ENCODE data around the gene ARHGEF37. TPM values are rescaled to one million over a fixed set of nuclear protein-coding genes. Genes with fewer than 3 reads are reported as not detected.

Gene ARHGEF37
- polyA plus RNA-seq, 1 experiment: 0.92 TPM

DNA sequence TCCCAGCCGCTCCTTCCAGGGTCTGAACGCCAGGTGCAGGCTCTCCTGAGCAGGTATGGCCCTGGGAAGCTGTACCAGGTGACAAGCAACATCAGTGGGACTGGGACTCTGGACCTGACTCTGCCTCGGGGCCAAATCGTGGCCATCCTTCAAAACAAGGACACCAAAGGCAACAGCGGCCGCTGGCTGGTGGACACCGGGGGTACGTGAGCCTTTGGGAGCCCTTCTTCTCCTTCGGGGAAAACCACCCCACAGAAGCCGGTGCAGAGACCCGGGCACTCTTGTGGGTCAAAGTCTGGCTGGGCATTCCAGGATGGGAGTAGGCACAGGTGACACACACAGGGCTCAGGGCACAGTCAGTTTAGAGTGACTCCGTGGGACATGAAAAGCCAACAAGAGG, 45.8 kb downstream of the ARHGEF37 start:
- TF ChIP-seq, protein P1, sequence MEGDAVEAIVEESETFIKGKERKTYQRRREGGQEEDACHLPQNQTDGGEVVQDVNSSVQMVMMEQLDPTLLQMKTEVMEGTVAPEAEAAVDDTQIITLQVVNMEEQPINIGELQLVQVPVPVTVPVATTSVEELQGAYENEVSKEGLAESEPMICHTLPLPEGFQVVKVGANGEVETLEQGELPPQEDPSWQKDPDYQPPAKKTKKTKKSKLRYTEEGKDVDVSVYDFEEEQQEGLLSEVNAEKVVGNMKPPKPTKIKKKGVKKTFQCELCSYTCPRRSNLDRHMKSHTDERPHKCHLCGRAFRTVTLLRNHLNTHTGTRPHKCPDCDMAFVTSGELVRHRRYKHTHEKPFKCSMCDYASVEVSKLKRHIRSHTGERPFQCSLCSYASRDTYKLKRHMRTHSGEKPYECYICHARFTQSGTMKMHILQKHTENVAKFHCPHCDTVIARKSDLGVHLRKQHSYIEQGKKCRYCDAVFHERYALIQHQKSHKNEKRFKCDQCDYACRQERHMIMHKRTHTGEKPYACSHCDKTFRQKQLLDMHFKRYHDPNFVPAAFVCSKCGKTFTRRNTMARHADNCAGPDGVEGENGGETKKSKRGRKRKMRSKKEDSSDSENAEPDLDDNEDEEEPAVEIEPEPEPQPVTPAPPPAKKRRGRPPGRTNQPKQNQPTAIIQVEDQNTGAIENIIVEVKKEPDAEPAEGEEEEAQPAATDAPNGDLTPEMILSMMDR (IDR thresholded peaks at IDR 0.05; ENCODE audit: insufficient read depth, low read depth, low read length): no peak
- CTCF ChIA-PET: interaction anchor here (0.9 kb wide), 1 partner anchor 364 kb away, joined by 3 read pairs; no protein-coding TSS in a partner anchor
- POLR2A ChIA-PET: no interaction called here
- Histone ChIP-seq H3K27me3 (ENCODE audit: control insufficient read depth, insufficient read depth, low read length) (peaks cover 4% of the 10 kb centered on the region), H3K4me3 (ENCODE audit: low read depth, low read length) (no peak overlapping the region), H3K36me3 (ENCODE audit: control insufficient read depth, insufficient read depth, low read length) (no peaks in the 10 kb centered on the region)
- DNase-seq (ENCODE audit: low read depth): no peak

GRCh38 chr5:149628221-149628620, 46.9 kb downstream of the ARHGEF37 start:
- CTCF ChIA-PET: interaction anchor here (1.4 to 1.7 kb wide), 4 partner anchors 8 to 225 kb away, joined by 3 to 8 read pairs (median 4); no protein-coding TSS in a partner anchor
- POLR2A ChIA-PET: no interaction called here
- TF ChIP-seq, protein P1 (IDR thresholded peaks at IDR 0.05; ENCODE audit: insufficient read depth, low read depth, low read length): no peak

GRCh38 chr5:149628846-149629388, 47.6 kb downstream of the ARHGEF37 start:
- H3K4me3 ChIP-seq (ENCODE audit: low read depth, low read length): no peak overlapping the region
- ChIA-PET POLR2A (no interaction called here), CTCF (interaction anchor here (1.4 to 1.7 kb wide), 4 partner anchors 8 to 224 kb away, joined by 3 to 8 read pairs (median 4); no protein-coding TSS in a partner anchor)
- H3K36me3 ChIP-seq (ENCODE audit: control insufficient read depth, insufficient read depth, low read length): no peaks in the 10 kb centered on the region
- H3K27me3 ChIP-seq (ENCODE audit: control insufficient read depth, insufficient read depth, low read length): peaks cover 2% of the 10 kb centered on the region
- TF ChIP-seq, protein P1 (IDR thresholded peaks at IDR 0.05; ENCODE audit: insufficient read depth, low read depth, low read length): no peak
- no peak for DNase-seq (ENCODE audit: low read depth)

More at GRCh38 chr5:149628221-149628620, 46.9 kb downstream of the ARHGEF37 start:
- no peak for DNase-seq (ENCODE audit: low read depth)
- peaks cover 3% of the 10 kb centered on the region for H3K27me3 ChIP-seq (ENCODE audit: control insufficient read depth, insufficient read depth, low read length)
- no peaks in the 10 kb centered on the region for H3K36me3 ChIP-seq (ENCODE audit: control insufficient read depth, insufficient read depth, low read length)
- H3K4me3 ChIP-seq (ENCODE audit: low read depth, low read length): no peak overlapping the region

DNA sequence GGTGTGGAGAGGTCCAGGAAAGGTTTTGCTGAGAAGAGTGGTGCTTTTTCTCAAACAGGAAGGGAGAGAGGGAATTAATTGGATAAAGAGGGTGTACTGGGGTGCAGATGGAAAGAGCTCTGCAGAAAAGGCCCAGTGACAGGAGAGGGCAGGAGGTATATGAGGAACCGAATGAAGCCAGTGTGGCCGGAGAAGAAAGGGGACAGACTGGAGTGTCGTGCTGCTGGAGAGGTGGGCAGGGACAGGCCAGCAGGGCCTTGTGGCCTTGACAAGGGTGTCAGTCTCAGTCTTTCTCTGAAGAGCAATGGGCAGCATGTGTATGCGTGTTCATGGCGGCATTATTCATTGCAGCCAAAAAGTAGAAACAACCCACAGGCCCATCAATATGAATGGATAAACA, 48.1 kb downstream of the ARHGEF37 start:
- Histone ChIP-seq H3K36me3 (ENCODE audit: control insufficient read depth, insufficient read depth, low read length) (no peaks in the 10 kb centered on the region), H3K4me3 (ENCODE audit: low read depth, low read length) (no peak overlapping the region), H3K27me3 (ENCODE audit: control insufficient read depth, insufficient read depth, low read length) (peaks cover 2% of the 10 kb centered on the region)
- no peak for DNase-seq (ENCODE audit: low read depth)
- ChIA-PET POLR2A (no interaction called here), CTCF (interaction anchor here (1.7 kb wide), 2 partner anchors 11 to 199 kb away, joined by 4 to 8 read pairs; no protein-coding TSS in a partner anchor)
- TF ChIP-seq, protein P1 (IDR thresholded peaks at IDR 0.05; ENCODE audit: insufficient read depth, low read depth, low read length): no peak

- POLR2A ChIA-PET: no interaction called here
- CTCF ChIA-PET: interaction anchor here (0.6 to 7.4 kb wide), 2 partner anchors 12 to 199 kb away, joined by 4 to 32 read pairs; no protein-coding TSS in a partner anchor
Observed at GRCh38 chr5:149630337-149630736, 49.0 kb downstream of the ARHGEF37 start.

More at GRCh38 chr5:149630337-149630736, 49.0 kb downstream of the ARHGEF37 start:
- TF ChIP-seq, protein P1 (IDR thresholded peaks at IDR 0.05; ENCODE audit: insufficient read depth, low read depth, low read length): no peak
- H3K27me3 ChIP-seq (ENCODE audit: control insufficient read depth, insufficient read depth, low read length): peaks cover 2% of the 10 kb centered on the region
- DNase-seq (ENCODE audit: low read depth): no peak
- H3K4me3 ChIP-seq (ENCODE audit: low read depth, low read length): no peak overlapping the region
- no peaks in the 10 kb centered on the region for H3K36me3 ChIP-seq (ENCODE audit: control insufficient read depth, insufficient read depth, low read length)

All from BJ (cell line).